HL-60 (cell line): Measurements from ENCODE around the gene DUS2.
"Not testable (repeated sequence)": the region's sequence is repeated elsewhere in the genome, so short reads cannot be mapped to it uniquely, and the experiment has no call there.

Source experiments
- DNase-seq, 2 experiments: peaks; one replicate each; pipeline ENCODE4 v3.0.0-alpha.2; 2010 to 2020; ENCODE audit warnings: low read depth in 1 of 2, low spot score in 1 of 2
- H3K27ac ChIP-seq: fragments of 250-450 bp; sonication (Bioruptor Pico); replicated peaks from 2 replicates; pipeline ENCODE4 v1.5.1; 2020; ENCODE audit warnings: mild to moderate bottlenecking, moderate library complexity
- H3K27me3 ChIP-seq: fragments of 250-450 bp; sonication (Bioruptor Pico); 2 replicates; pipeline ENCODE4 v1.5.1; 2021; ENCODE audit warnings: mild to moderate bottlenecking, moderate library complexity; ENCODE audit not compliant: insufficient read depth, poor library complexity, severe bottlenecking
- H3K4me3 ChIP-seq: replicated peaks from 2 replicates; pipeline ENCODE4 v1.5.1; 2011; ENCODE audit warnings: mild to moderate bottlenecking, control low read depth, low read length; ENCODE audit not compliant: insufficient read depth
- CTCF ChIP-seq: IDR thresholded peaks from one replicate; pipeline ENCODE4 v1.5.1; 2011; ENCODE audit warnings: low read length, control low read depth, inconsistent platforms; ENCODE audit not compliant: insufficient read depth
- GABPA ChIP-seq: IDR thresholded peaks from 2 replicates; pipeline ENCODE4 v1.6.1; 2012; ENCODE audit warnings: low read depth
- POLR2AphosphoS5 ChIP-seq: IDR thresholded peaks from 2 replicates; pipeline ENCODE4 v1.6.1; 2012; ENCODE audit warnings: low read depth
- SPI1 ChIP-seq: IDR thresholded peaks from 2 replicates; pipeline ENCODE4 v1.6.1; 2012; ENCODE audit warnings: low read depth, mild to moderate bottlenecking, borderline replicate concordance
- TF ChIP-seq, protein P1 (sequence below): IDR thresholded peaks from 2 replicates; pipeline ENCODE4 v1.6.1; 2012; ENCODE audit warnings: low read depth; ENCODE audit not compliant: insufficient replicate concordance

DUS2 gene

GRCh38 chr16:68005211-68005610 lies 17.9 kb upstream of the DUS2 start:
- Histone ChIP-seq H3K27me3 (no peaks in the 10 kb centered on the region), H3K27ac (peak overlapping the region; percentile 79), H3K4me3 (no peak overlapping the region)
- DNase-seq: peak in 1 of 2 experiments; percentile 19
- no peak for TF ChIP-seq GABPA
- no peak for TF ChIP-seq CTCF
- TF ChIP-seq SPI1: no peak
- TF ChIP-seq, protein P1, sequence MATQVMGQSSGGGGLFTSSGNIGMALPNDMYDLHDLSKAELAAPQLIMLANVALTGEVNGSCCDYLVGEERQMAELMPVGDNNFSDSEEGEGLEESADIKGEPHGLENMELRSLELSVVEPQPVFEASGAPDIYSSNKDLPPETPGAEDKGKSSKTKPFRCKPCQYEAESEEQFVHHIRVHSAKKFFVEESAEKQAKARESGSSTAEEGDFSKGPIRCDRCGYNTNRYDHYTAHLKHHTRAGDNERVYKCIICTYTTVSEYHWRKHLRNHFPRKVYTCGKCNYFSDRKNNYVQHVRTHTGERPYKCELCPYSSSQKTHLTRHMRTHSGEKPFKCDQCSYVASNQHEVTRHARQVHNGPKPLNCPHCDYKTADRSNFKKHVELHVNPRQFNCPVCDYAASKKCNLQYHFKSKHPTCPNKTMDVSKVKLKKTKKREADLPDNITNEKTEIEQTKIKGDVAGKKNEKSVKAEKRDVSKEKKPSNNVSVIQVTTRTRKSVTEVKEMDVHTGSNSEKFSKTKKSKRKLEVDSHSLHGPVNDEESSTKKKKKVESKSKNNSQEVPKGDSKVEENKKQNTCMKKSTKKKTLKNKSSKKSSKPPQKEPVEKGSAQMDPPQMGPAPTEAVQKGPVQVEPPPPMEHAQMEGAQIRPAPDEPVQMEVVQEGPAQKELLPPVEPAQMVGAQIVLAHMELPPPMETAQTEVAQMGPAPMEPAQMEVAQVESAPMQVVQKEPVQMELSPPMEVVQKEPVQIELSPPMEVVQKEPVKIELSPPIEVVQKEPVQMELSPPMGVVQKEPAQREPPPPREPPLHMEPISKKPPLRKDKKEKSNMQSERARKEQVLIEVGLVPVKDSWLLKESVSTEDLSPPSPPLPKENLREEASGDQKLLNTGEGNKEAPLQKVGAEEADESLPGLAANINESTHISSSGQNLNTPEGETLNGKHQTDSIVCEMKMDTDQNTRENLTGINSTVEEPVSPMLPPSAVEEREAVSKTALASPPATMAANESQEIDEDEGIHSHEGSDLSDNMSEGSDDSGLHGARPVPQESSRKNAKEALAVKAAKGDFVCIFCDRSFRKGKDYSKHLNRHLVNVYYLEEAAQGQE: no peak
- TF ChIP-seq POLR2AphosphoS5: no peak

DNA sequence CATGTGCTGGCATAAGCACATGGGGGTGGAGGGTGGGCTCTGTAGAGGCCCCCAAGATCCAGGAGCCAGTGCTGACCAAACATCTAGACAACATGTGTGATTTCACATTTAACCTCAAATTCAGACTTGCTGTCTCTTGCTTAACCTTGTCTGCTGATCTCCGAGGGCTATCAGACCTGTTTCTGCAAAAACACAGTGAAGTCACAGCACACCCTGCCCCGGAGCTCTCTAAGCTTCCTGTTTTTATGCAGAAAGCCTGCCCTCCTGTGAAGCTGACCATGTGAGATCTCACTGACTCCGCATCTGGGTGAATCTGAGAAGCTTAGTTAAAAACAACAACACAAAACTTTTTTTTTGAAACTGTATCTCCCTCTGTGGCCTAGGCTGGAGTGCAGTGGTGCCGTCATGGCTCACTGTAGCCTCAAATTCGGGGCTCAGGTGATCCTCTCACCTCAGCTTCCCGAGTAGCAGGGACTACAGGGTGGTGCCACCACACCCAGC lies 17.2 kb upstream of the DUS2 start:
- peak overlapping the region; percentile 79 for H3K27ac ChIP-seq
- no peaks in the 10 kb centered on the region for H3K27me3 ChIP-seq
- DNase-seq: peak in 1 of 2 experiments; percentile 96
- TF ChIP-seq, protein P1: no peak
- no peak for TF ChIP-seq CTCF
- TF ChIP-seq POLR2AphosphoS5: peak; percentile 17; the same call in 1 of the 2 replicates
- peak; percentile 55; the same call in 1 of the 2 replicates for TF ChIP-seq SPI1
- TF ChIP-seq GABPA: no peak
- no peak overlapping the region for H3K4me3 ChIP-seq

- TF ChIP-seq POLR2AphosphoS5: no peak
- TF ChIP-seq, protein P1: no peak
- no peak for TF ChIP-seq SPI1
- no peak for TF ChIP-seq CTCF
- no peak for TF ChIP-seq GABPA
- no peak overlapping the region for H3K4me3 ChIP-seq
- no peak for DNase-seq
- H3K27me3 ChIP-seq: no peaks in the 10 kb centered on the region
- no peak overlapping the region for H3K27ac ChIP-seq
Measured at GRCh38 chr16:68009157-68009735, 13.8 kb upstream of the DUS2 start.

- not testable (repeated sequence) for H3K27me3 ChIP-seq, DNase-seq, H3K27ac ChIP-seq, H3K4me3 ChIP-seq
Measured at GRCh38 chr16:68009872-68010271, 13.2 kb upstream of the DUS2 start.
